Measurements from ENCODE around the gene ZIM2. TPM values are rescaled to one million over a fixed set of nuclear protein-coding genes. Genes with fewer than 3 reads are reported as not detected.
A peak's percentile ranks its signal among the peaks of the same experiment; 100 is the strongest.

ZIM2 gene
- polyA plus RNA-seq, 3 donors: 1.5 to 3.2 (median 1.8) TPM

DNA sequence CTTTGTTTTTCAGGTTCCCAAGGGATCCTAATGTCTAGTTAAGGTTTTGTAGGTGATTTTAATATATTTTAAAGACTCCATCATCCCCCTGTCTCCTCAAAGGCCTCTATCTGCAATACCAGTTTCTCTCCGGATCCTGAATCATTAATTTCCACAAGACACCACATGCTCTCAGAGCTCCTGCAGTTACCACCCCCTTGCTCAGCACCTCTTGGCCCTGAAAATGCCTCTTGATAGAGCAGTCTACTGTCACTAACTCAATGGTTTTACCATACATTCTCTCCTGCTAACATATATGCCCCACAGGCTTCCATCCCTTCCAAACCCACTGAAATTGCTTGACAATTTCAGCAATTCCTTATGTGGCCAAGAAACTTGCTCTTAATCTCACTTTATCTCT lies 1.9 kb upstream of the ZIM2 start:
- DNase-seq (ENCODE audit: extremely low read depth in 1 of 11, low read depth in 9 of 11, low spot score in 4 of 11): no peak

GRCh38 chr19:56841193-56841543 lies 642 bp upstream of the ZIM2 start:
- peak in 3 of 11 donors; percentile 2 to 15 (median 11) for DNase-seq (ENCODE audit: extremely low read depth in 1 of 11, low read depth in 9 of 11, low spot score in 4 of 11)

- peak; percentile 9 to 97 (median 90) for DNase-seq (ENCODE audit: extremely low read depth in 1 of 11, low read depth in 9 of 11, low spot score in 4 of 11)
Observed at GRCh38 chr19:56839652-56840450, 675 bp downstream of the ZIM2 start.

GRCh38 chr19:56838909-56839651 lies 1.4 kb downstream of the ZIM2 start:
- DNase-seq (ENCODE audit: extremely low read depth in 1 of 11, low read depth in 9 of 11, low spot score in 4 of 11): peak; percentile 83 to 98 (median 93)

GRCh38 chr19:56838024-56838908 lies 2.3 kb downstream of the ZIM2 start:
- peak; percentile 33 to 70 (median 58) for DNase-seq (ENCODE audit: extremely low read depth in 1 of 11, low read depth in 9 of 11, low spot score in 4 of 11)

GRCh38 chr19:56837492-56838023 lies 3.0 kb downstream of the ZIM2 start:
- DNase-seq (ENCODE audit: extremely low read depth in 1 of 11, low read depth in 9 of 11, low spot score in 4 of 11): peak; percentile 44 to 78 (median 66)

GRCh38 chr19:56837004-56837403 lies 3.5 kb downstream of the ZIM2 start:
- peak in 1 of 11 donors; percentile 5 for DNase-seq (ENCODE audit: extremely low read depth in 1 of 11, low read depth in 9 of 11, low spot score in 4 of 11)

GRCh38 chr19:56836059-56836458 lies 4.5 kb downstream of the ZIM2 start:
- DNase-seq (ENCODE audit: extremely low read depth in 1 of 11, low read depth in 9 of 11, low spot score in 4 of 11): no peak

DNA sequence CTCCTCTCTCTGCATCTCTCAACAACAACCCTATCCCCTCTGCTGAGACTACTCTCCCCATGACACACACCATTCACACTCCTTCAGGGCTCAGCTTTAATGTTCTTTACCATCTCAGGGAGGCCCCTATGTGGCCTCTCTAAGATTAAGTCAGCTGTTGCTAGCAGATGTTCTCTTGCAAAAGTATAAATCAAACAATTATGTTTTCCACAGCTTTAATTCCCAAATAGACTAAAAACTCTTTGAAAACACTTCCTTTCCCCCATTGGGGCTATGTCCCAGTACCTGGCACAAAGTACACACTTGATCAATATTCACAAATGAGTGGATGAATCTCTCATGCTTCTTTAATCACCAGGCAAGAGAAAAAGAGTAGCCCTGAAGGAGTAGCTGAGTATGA lies 5.1 kb downstream of the ZIM2 start:
- no peak for DNase-seq (ENCODE audit: extremely low read depth in 1 of 11, low read depth in 9 of 11, low spot score in 4 of 11)

DNA sequence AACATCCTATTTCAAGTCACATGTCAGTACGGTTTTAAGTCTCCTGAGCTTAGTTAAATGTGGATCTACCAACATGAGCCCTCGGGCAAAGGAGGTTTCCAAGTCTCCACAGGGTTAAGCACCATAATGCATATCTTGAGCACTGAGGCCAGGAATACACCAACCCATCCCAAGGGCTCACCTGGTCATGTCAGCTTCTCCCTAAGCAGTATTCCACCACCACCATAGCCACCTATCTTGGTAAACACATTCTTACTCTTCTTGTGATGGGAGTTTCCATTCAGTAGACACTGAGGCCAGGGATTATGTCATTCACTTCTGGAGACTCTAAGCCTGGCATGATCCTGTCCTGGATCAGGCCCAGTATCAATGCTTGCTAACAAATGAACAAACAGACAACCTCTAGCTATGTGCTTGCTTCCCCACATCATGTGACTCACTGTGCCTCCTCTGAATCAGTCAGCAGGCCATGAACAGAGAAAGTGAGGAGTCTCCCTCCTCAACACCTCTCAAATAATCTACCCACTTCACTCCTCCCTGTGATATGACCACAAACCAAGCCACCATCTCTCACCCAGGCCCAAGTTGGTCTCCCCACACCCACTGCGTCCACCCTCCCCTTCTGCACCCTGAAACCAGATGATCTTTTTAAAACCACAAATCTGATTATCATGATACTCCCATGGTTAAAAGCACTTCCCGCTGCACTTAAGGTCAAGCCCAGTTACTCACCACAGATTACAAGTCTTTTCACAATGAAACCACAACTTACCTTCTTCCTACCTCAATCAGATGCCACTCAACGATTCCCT lies 5.8 kb downstream of the ZIM2 start:
- no peak for DNase-seq (ENCODE audit: extremely low read depth in 1 of 11, low read depth in 9 of 11, low spot score in 4 of 11)

- DNase-seq (ENCODE audit: extremely low read depth in 1 of 11, low read depth in 9 of 11, low spot score in 4 of 11): no peak
Observed at GRCh38 chr19:56832352-56832928, 8.1 kb downstream of the ZIM2 start.

DNA sequence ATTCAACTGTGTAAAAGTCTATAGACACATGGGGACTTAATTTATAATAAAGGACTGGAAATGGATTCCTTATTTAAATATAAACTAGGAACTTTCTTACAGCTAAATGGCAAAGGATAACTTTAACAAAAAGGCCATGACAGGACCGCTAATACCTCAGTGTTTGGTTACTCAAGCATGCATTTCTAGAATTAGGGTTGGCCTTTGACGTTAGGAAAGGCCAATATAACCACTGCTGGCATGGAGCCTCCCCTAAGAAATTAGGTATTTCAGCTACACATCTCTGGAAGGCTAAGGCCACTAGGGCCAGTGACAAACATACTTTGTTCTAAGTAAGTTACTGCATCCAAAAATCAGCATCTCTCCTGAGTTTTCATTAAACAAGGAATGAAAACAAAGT lies 9.3 kb downstream of the ZIM2 start:
- DNase-seq (ENCODE audit: extremely low read depth in 1 of 11, low read depth in 9 of 11, low spot score in 4 of 11): no peak

- DNase-seq (ENCODE audit: extremely low read depth in 1 of 11, low read depth in 9 of 11, low spot score in 4 of 11): no peak
Observed at GRCh38 chr19:56829596-56829995, 10.9 kb downstream of the ZIM2 start.

DNA sequence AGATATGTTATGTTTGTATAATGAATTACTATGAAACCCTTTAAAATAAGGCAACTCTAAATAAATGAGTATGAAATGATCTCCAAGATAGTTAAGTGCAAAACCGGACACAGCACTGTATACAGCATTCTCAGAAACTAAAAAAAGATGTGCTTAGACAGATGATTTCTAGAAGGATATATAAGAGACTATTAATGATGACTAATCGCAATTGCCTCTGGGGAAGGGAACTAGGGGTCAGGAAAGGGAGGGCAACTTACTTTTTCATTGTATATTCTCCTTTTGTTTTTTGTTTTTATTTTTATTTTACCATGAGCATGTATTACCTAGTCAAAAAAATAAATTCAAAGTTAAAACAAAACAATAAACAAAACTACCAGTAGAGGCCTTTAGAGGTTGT lies 12.8 kb downstream of the ZIM2 start:
- DNase-seq (ENCODE audit: extremely low read depth in 1 of 11, low read depth in 9 of 11, low spot score in 4 of 11): no peak

GRCh38 chr19:56823956-56824355 lies 16.6 kb downstream of the ZIM2 start:
- DNase-seq (ENCODE audit: extremely low read depth in 1 of 11, low read depth in 9 of 11, low spot score in 4 of 11): no peak

GRCh38 chr19:56823417-56823816 lies 17.1 kb downstream of the ZIM2 start:
- DNase-seq (ENCODE audit: extremely low read depth in 1 of 11, low read depth in 9 of 11, low spot score in 4 of 11): no peak

DNA sequence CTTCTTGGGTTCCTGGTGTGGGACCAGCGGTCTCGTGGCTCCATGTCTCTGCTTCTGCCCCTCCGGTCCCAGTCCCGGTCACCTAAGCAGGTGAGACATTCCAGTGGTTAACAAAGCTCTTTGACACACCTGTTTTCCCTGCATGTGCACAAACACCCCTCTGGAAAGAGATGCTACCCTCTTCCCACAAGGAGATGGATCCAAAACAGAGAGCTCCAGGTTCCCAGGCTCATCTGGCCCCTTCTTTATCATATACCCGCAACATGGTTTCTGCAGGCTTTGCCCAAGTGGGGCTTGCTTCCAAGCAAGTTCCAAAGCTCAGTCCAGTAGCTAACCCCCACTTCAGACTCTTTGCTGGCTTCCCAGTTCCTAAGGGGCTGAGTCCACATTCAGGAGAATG lies 17.8 kb downstream of the ZIM2 start:
- no peak for DNase-seq (ENCODE audit: extremely low read depth in 1 of 11, low read depth in 9 of 11, low spot score in 4 of 11)

GRCh38 chr19:56821675-56822074 lies 18.9 kb downstream of the ZIM2 start:
- DNase-seq (ENCODE audit: extremely low read depth in 1 of 11, low read depth in 9 of 11, low spot score in 4 of 11): no peak
